ENCODE measurements around the gene HIP1. TPM values are rescaled to one million over a fixed set of nuclear protein-coding genes. Genes with fewer than 3 reads are reported as not detected.
"Not testable (repeated sequence)": the region's sequence is repeated elsewhere in the genome, so short reads cannot be mapped to it uniquely, and the experiment has no call there.

HIP1 gene
- 10 to 100 TPM; 42.9 to 48.2 TPM for total RNA-seq

DNA sequence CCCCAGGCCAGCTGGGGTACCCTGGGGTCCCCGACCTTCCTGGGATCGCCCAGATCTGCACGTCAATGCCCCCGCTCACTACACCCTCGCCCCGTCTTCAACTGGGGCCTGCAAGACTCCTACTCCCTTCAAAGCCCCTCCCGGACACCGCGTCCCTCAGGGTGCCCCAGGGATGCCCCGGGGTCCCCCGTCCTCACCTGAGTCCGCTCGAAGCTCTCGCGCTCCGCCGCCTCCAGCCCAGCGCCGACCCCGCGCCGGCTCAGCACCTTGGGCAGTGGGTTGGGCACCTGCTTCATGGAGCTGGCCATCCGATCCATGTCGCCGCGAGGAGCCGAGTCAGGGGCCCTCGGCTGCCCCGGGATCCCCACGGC lies at the start of gene HIP1:
Gene HIP1 (minus strand): TSS at position 338 of the 371 bp plus-strand sequence. CDS start 21 bp downstream, at position 317.
- ATAC-seq (ENCODE audit: insufficient number of reproducible peaks, low FRiP score, low read depth) (no peak), DNase-seq (ENCODE audit: low spot score) (peak; percentile 7)
- peak within 1 kb of the TSS; percentile 74 to 88 for H3K27ac ChIP-seq
- H3K4me3 ChIP-seq, result peak within 1 kb of the TSS; percentile 100
- TF ChIP-seq, protein P1, sequence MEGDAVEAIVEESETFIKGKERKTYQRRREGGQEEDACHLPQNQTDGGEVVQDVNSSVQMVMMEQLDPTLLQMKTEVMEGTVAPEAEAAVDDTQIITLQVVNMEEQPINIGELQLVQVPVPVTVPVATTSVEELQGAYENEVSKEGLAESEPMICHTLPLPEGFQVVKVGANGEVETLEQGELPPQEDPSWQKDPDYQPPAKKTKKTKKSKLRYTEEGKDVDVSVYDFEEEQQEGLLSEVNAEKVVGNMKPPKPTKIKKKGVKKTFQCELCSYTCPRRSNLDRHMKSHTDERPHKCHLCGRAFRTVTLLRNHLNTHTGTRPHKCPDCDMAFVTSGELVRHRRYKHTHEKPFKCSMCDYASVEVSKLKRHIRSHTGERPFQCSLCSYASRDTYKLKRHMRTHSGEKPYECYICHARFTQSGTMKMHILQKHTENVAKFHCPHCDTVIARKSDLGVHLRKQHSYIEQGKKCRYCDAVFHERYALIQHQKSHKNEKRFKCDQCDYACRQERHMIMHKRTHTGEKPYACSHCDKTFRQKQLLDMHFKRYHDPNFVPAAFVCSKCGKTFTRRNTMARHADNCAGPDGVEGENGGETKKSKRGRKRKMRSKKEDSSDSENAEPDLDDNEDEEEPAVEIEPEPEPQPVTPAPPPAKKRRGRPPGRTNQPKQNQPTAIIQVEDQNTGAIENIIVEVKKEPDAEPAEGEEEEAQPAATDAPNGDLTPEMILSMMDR (IDR thresholded peaks at IDR 0.05), result no peak
- H3K27me3 ChIP-seq (replicated peaks; ENCODE audit: insufficient read depth), result no peaks in the 10 kb centered on the region
- H3K36me3 ChIP-seq, result no peaks in the 10 kb centered on the region
- no peaks in the 10 kb centered on the region for H3K9me3 ChIP-seq
- peaks cover 0 to 39% of the 10 kb centered on the region in 2 donors for H3K4me1 ChIP-seq (ENCODE audit: control insufficient read depth in 1 of 2, low read depth in 2 of 2)

DNA sequence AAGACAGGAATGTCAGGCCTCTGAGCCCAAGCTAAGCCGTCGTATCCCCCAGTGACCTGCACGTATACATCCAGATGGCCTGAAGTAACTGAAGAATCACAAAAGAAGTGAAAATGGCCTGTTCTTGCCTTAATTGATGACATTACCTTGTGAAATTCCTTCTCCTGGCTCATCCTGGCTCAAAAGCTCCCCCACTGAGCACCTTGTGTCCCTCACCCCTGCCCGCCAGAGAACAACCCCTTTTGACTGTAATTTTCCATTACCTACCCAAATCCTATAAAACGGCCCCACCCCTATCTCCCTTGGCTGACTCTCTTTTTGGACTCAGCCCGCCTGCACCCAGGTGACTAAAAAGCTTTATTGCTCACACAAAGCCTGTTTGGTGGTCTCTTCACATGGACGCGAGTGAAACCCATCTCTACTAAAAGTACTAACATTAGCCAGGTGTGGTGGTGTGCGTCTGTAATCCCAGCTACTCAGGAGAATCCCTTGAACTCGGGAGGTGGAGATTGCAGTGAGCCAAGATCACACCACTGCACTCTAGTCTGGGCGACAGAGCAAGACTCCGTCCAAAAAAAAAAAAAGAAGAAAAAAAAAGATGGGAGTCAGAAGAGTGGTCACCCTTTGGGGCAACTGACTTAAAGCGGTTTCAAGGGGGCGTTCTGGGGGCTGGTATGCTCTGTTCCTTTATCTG lies 49.6 kb upstream of the HIP1 start:
- H3K27ac ChIP-seq; H3K9me3 ChIP-seq; ATAC-seq (ENCODE audit: insufficient number of reproducible peaks, low FRiP score, low read depth); H3K27me3 ChIP-seq (replicated peaks; ENCODE audit: insufficient read depth); H3K4me3 ChIP-seq; DNase-seq (ENCODE audit: low spot score); H3K4me1 ChIP-seq (ENCODE audit: control insufficient read depth in 1 of 2, low read depth in 2 of 2); H3K36me3 ChIP-seq: not testable (repeated sequence)

DNA sequence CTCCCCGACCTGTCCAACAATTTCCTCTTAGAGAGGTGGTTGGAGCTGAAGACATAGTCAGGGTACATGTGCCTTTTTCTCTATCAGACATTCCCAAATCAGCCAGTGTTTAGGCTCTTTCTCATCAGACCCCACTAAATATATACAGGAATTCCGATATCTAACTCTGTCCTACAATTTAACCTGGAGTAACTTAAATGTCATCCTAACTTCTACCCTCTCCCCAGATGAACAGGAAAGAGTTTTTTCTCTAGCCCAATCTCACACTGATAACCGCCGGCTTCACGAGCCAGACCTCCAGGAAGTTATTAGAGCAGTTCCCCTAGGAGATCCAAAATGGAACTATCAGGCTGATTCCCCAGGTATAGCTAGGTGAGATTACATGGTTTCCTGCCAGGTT lies 44.3 kb upstream of the HIP1 start:
- H3K27ac ChIP-seq; H3K27me3 ChIP-seq (replicated peaks; ENCODE audit: insufficient read depth); H3K4me3 ChIP-seq; H3K36me3 ChIP-seq; DNase-seq (ENCODE audit: low spot score); ATAC-seq (ENCODE audit: insufficient number of reproducible peaks, low FRiP score, low read depth); H3K4me1 ChIP-seq (ENCODE audit: control insufficient read depth in 1 of 2, low read depth in 2 of 2); H3K9me3 ChIP-seq: not testable (repeated sequence)

DNA sequence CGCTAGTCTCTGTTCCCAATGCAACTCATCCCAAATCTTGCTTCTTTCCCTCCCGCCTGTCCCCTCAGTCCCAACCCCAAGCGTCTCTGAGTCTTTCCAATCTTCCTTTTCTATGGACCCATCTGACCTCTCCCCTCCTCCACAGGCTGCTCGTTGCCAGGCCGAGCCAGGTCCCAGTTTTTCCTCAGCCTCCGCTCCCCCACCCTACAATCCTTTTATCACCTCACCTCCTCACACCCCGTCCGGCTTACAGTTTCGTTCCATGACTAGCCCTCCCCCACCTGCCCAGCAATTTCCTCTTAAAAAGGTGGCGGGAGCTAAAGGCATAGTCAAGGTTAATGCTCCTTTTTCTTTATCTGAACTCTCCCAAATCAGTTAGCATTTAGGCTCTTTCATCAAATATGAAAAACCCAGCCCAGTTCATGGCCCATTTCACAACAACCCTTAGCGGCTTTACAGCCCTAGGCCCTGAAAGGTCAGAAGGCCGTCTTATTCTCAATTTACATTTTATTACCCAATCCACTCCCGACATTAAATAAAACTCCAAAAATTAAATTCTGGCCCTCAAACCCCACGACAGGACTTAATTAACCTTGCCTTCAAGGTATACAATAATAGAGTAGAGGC lies 42.0 kb upstream of the HIP1 start:
- not testable (repeated sequence) for H3K9me3 ChIP-seq; H3K4me3 ChIP-seq; DNase-seq (ENCODE audit: low spot score); H3K36me3 ChIP-seq; ATAC-seq (ENCODE audit: insufficient number of reproducible peaks, low FRiP score, low read depth); H3K4me1 ChIP-seq (ENCODE audit: control insufficient read depth in 1 of 2, low read depth in 2 of 2); H3K27ac ChIP-seq; H3K27me3 ChIP-seq (replicated peaks; ENCODE audit: insufficient read depth)

DNA sequence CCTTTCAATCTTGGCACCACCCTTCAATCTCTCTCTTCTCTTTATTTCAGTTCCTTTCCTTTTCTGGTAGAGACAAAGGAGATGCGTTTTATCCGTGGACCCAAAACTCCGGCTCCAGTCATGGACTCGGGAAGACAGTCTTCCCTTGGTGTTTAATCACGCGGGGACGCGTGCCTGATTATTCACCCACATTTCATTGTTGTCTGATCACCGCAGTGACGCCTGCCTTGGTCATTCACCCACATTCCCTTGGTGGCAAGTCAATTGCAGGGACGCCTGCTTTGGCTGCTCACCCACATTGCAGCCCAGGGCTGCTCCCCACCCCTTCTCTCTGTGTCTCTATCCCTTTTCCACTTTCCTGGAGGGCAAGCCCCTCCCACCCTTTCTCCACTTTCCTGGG lies 40.8 kb upstream of the HIP1 start:
- H3K4me3 ChIP-seq; H3K36me3 ChIP-seq; H3K4me1 ChIP-seq (ENCODE audit: control insufficient read depth in 1 of 2, low read depth in 2 of 2); H3K27me3 ChIP-seq (replicated peaks; ENCODE audit: insufficient read depth); DNase-seq (ENCODE audit: low spot score); H3K27ac ChIP-seq; H3K9me3 ChIP-seq; ATAC-seq (ENCODE audit: insufficient number of reproducible peaks, low FRiP score, low read depth): not testable (repeated sequence)

DNA sequence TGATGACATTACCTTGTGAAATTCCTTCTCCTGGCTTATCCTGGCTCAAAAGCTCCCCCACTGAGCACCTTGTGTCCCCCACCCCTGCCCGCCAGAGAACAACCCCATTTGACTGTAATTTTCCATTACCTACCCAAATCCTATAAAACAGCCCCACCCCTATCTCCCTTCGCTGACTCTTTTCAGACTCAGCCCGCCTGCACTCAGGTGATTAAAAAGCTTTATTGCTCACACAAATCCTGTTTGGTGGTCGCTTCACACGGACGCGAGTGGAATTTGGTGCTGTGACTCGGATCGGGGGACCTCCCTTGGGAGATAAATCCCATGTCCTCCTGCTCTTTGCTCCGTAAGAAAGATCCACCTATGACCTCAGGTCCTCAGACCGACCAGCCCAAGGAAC lies 40.3 kb upstream of the HIP1 start:
- H3K9me3 ChIP-seq; ATAC-seq (ENCODE audit: insufficient number of reproducible peaks, low FRiP score, low read depth); H3K36me3 ChIP-seq; H3K4me1 ChIP-seq (ENCODE audit: control insufficient read depth in 1 of 2, low read depth in 2 of 2); H3K27me3 ChIP-seq (replicated peaks; ENCODE audit: insufficient read depth); H3K27ac ChIP-seq; H3K4me3 ChIP-seq; DNase-seq (ENCODE audit: low spot score): not testable (repeated sequence)

DNA sequence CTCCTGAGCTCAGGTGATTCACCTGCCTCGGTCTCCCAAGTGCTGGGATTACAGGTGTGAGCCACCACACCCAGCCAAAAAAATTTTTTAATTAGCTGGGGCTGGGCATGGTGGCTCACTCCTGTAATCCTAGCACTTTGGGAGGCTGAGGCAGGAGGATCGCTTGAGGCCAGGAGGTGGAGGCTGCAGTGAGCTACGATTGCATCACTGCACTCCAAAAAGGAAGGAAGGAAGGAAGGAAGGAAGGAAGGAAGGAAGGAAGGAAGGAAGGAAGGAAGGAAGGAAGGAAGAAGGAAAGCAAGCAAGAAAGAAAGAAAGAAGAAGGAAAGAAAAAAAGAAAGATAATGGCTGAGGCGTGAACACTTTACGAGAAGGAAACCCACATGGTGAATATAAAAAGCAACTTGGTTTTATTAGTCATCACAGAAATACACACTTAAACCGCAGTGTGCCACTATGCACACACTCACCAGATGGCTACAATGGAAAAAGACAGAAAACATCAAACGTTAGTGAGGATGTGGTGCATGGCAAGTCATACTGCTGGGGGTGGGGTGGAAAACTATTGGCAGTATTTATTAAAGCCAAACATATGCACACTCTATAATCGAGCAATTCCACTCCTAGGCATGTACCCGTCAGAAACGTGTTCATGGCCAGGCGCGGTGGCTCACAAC lies 37.7 kb upstream of the HIP1 start:
- no peak overlapping the region for H3K4me3 ChIP-seq
- TF ChIP-seq, protein P1 (IDR thresholded peaks at IDR 0.05), result no peak
- no peak overlapping the region for H3K27ac ChIP-seq
- H3K27me3 ChIP-seq (replicated peaks; ENCODE audit: insufficient read depth), result no peaks in the 10 kb centered on the region
- H3K36me3 ChIP-seq, result no peaks in the 10 kb centered on the region
- no peaks in the 10 kb centered on the region for H3K9me3 ChIP-seq
- ATAC-seq (ENCODE audit: insufficient number of reproducible peaks, low FRiP score, low read depth) (no peak), DNase-seq (ENCODE audit: low spot score) (no peak)
- H3K4me1 ChIP-seq (ENCODE audit: control insufficient read depth in 1 of 2, low read depth in 2 of 2), result no peaks in the 10 kb centered on the region

DNA sequence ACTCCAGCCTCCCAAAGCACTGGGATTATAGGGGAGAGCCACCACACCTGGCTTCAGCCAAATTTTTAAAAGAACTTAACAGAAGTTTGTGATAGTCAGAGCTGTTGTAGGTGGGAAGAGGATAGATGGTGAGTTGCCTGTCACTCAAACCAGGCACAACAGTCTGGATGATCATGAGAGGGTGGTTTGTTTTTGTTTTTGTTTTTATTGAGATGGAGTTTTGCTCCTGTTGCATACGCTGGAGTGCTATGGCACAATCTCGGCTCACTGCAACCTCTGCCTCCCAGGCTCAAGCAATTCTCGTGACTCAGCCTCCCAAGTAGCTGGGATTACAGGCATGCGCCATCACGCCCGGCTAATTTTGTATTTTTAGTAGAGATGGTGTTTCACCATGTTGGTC lies 35.2 kb upstream of the HIP1 start:
- H3K4me1 ChIP-seq (ENCODE audit: control insufficient read depth in 1 of 2, low read depth in 2 of 2); H3K27me3 ChIP-seq (replicated peaks; ENCODE audit: insufficient read depth); H3K9me3 ChIP-seq; H3K4me3 ChIP-seq; DNase-seq (ENCODE audit: low spot score); ATAC-seq (ENCODE audit: insufficient number of reproducible peaks, low FRiP score, low read depth); H3K27ac ChIP-seq; H3K36me3 ChIP-seq: not testable (repeated sequence)

Measured in thoracic aorta (tissue), 2 donors.